HG03575 (cell line): ENCODE data around the gene JARID2.
"Not testable (repeated sequence)": the region's sequence is repeated elsewhere in the genome, so short reads cannot be mapped to it uniquely, and the experiment has no call there.

ENCODE experiments used
- ATAC-seq: cut with Tn5 transposase; IDR thresholded peaks from one replicate; pipeline ENCODE4 v1.9.1; 2021; ENCODE audit not compliant: unreplicated experiment, insufficient number of reproducible peaks, low FRiP score; ENCODE audit errors: extremely low read depth

Gene JARID2

GRCh38 chr6:15526212-15526701 lies 280.4 kb downstream of the JARID2 start:
- no peak for ATAC-seq

GRCh38 chr6:15527838-15528617 lies 282.2 kb downstream of the JARID2 start:
- ATAC-seq, result no peak

GRCh38 chr6:15528870-15529269 lies 283.0 kb downstream of the JARID2 start:
- ATAC-seq, result no peak

GRCh38 chr6:15530411-15530810 lies 284.5 kb downstream of the JARID2 start:
- ATAC-seq, result no peak

GRCh38 chr6:15531973-15532372 lies 286.1 kb downstream of the JARID2 start:
- no peak for ATAC-seq

GRCh38 chr6:15533379-15534026 lies 287.6 kb downstream of the JARID2 start:
- no peak for ATAC-seq

GRCh38 chr6:15534974-15535373 lies 289.1 kb downstream of the JARID2 start:
- ATAC-seq, result no peak

GRCh38 chr6:15535495-15536197 lies 289.8 kb downstream of the JARID2 start:
- no peak for ATAC-seq

GRCh38 chr6:15536198-15536955 lies 290.5 kb downstream of the JARID2 start:
- ATAC-seq, result no peak

GRCh38 chr6:15538106-15538505 lies 292.2 kb downstream of the JARID2 start:
- no peak for ATAC-seq

GRCh38 chr6:15538766-15539495 lies 293.1 kb downstream of the JARID2 start:
- no peak for ATAC-seq

- ATAC-seq, result no peak
Measured at GRCh38 chr6:15539722-15540270, 293.9 kb downstream of the JARID2 start.

GRCh38 chr6:15543332-15543917 lies 297.6 kb downstream of the JARID2 start:
- ATAC-seq, result not testable (repeated sequence)

- ATAC-seq, result no peak
Measured at GRCh38 chr6:15544321-15544900, 298.5 kb downstream of the JARID2 start.

GRCh38 chr6:15546591-15546990 lies 300.7 kb downstream of the JARID2 start:
- ATAC-seq, result no peak

GRCh38 chr6:15547400-15547799 lies 301.5 kb downstream of the JARID2 start:
- no peak for ATAC-seq

- ATAC-seq, result no peak
Measured at GRCh38 chr6:15549371-15549770, 303.5 kb downstream of the JARID2 start.
